ENCODE data around the gene SERPINB6. TPM values are rescaled to one million over a fixed set of nuclear protein-coding genes. Genes with fewer than 3 reads are reported as not detected.

The SERPINB6 gene
- total and polyA plus RNA-seq, 2 of the 4 experiments (the other 2 are of a cell fraction) = 37.1 to 91.1 TPM

GRCh38 chr6:2990248-2990931, 19.0 kb upstream of the SERPINB6 start:
- WGBS, 2 experiments (ENCODE audit: extremely low coverage in 2 of 2, insufficient read length in 1 of 2) = 1% methylated on average over 10 of the region's 19 CpGs; no CpG with 5 or more reads in 1 of the 2 experiments
- peak overlapping the region; percentile 100 for H4K5ac ChIP-seq (ENCODE audit: low read depth, low read length)
- in situ Hi-C loops (cut with MboI; ENCODE audit: low sequenced_read_pairs) (loop anchor here (10.0 kb wide), 2 partner anchors 64 to 264 kb away; partner anchors contain the start of gene PSMG4), dilution Hi-C loops (cut with HindIII; ENCODE audit: low sequenced_read_pairs, unreplicated experiment) (no loop called here), intact Hi-C loops (cut with micrococcal nuclease) (no loop called here)
- peaks cover 14% of the 10 kb centered on the region for H3K4me1 ChIP-seq (ENCODE audit: control insufficient read depth, insufficient read depth, low read length)
- H2BK120ac ChIP-seq (ENCODE audit: low read depth, low read length) = peak overlapping the region; percentile 100
- ChIA-PET POLR2A (ENCODE audit: unreplicated experiment) (interaction anchor here (0.9 to 1.2 kb wide), 3 partner anchors 11 to 199 kb away, joined by 3 to 8 read pairs (median 3); no protein-coding TSS in a partner anchor), CTCF (interaction anchor here (0.6 to 3.1 kb wide), 5 partner anchors 11 to 144 kb away, joined by 4 to 37 read pairs (median 5); no protein-coding TSS in a partner anchor)
- peak overlapping the region; percentile 100 for H3K4ac ChIP-seq (ENCODE audit: low read depth, low read length)
- H3K56ac ChIP-seq (ENCODE audit: extremely low read depth, insufficient read depth, low read length) = peak overlapping the region; percentile 100
- peak overlapping the region; percentile 98 for H3K27ac ChIP-seq (ENCODE audit: insufficient read depth, low read length)
- BruUV-seq (replicated peaks) = no TSS peak
- H2AK9ac ChIP-seq (replicated peaks; ENCODE audit: low read depth, low read length, poor library complexity) = peak overlapping the region; percentile 68
- no peaks in the 10 kb centered on the region for H3K9me3 ChIP-seq (ENCODE audit: control insufficient read depth, insufficient read depth, low read length)
- H2BK15ac ChIP-seq (ENCODE audit: low read depth, low read length) = peak overlapping the region; percentile 91; the same call in 2 of the 3 replicates
- H3K9me1 ChIP-seq (ENCODE audit: insufficient read depth, low read length) = peaks cover 15% of the 10 kb centered on the region
- H3K36me3 ChIP-seq (ENCODE audit: control insufficient read depth, insufficient read depth, low read length) = no peaks in the 10 kb centered on the region
- peak overlapping the region; percentile 100 for H2BK5ac ChIP-seq (ENCODE audit: low read depth, low read length, poor library complexity, severe bottlenecking)
- TF ChIP-seq BHLHE40 (IDR thresholded peaks at IDR 0.05; ENCODE audit: low read depth, low read length) = no peak
- TF ChIP-seq MAFK (IDR thresholded peaks at IDR 0.05; ENCODE audit: low read depth, low read length) = peak; percentile 93
- 0 out of 2 replicates have a peak, but pooled peaks have one; percentile 18 for TF ChIP-seq CEBPB (IDR thresholded peaks at IDR 0.05; ENCODE audit: low read depth, low read length)
- H3K9ac ChIP-seq (ENCODE audit: low read depth, low read length) = peak overlapping the region; percentile 99
- H4K8ac ChIP-seq (ENCODE audit: low read depth in 2 of 2, low read length in 2 of 2) = peak overlapping the region; percentile 78 to 100
- peak overlapping the region; percentile 97; the same call in 1 of the 2 replicates for H2BK20ac ChIP-seq (ENCODE audit: low read depth, low read length)
- H3K18ac ChIP-seq (ENCODE audit: low read depth, low read length) = peak overlapping the region; percentile 99
- H3K23ac ChIP-seq (ENCODE audit: low read depth, low read length) = peak overlapping the region; percentile 100
- peak overlapping the region; percentile 72 for H3K4me3 ChIP-seq (ENCODE audit: insufficient read depth, low read depth, low read length)
- no peak for ATAC-seq (ENCODE audit: low read depth)
- peak overlapping the region; percentile 100 for H4K91ac ChIP-seq (ENCODE audit: insufficient read depth, low read depth, low read length)
- H3K4me2 ChIP-seq (ENCODE audit: low read depth, low read length) = peak overlapping the region; percentile 91
- H3K14ac ChIP-seq (replicated peaks; ENCODE audit: low read depth, low read length) = peak overlapping the region; percentile 100
- no peaks in the 10 kb centered on the region for H4K20me1 ChIP-seq (ENCODE audit: insufficient read depth, low read length)
- no peak for DNase-seq
- no peaks in the 10 kb centered on the region for H3K27me3 ChIP-seq (ENCODE audit: control insufficient read depth, insufficient read depth, low read length)
- peaks cover 0 to 10% of the 10 kb centered on the region in 2 experiments; a peak in 1 of 4 replicates for H3K79me1 ChIP-seq (ENCODE audit: low read depth in 1 of 2, low read length in 2 of 2)
- H2AFZ ChIP-seq (replicated peaks; ENCODE audit: low read length, poor library complexity) = peak overlapping the region; percentile 60
- peak overlapping the region; percentile 99 for H2AK5ac ChIP-seq (ENCODE audit: low read depth, low read length)
